ENCODE data around the gene FXYD2. TPM values are rescaled to one million over a fixed set of nuclear protein-coding genes. Genes with fewer than 3 reads are reported as not detected.

The FXYD2 gene
- total and polyA plus RNA-seq, 3 experiments from 2014 or later, result 5.4 to 67.9 (median 8.0) TPM

- peak in 1 of 5 donors; percentile 25 for DNase-seq
- H3K4me3 ChIP-seq (ENCODE audit: low read length), result no peak overlapping the region
- H3K4me1 ChIP-seq (ENCODE audit: insufficient read depth, low read length), result peaks cover 63% of the 10 kb centered on the region
- no peak overlapping the region for H3K4me3 Mint-ChIP-seq
- H3K36me3 Mint-ChIP-seq, result peaks cover 0 to 7% (median 0%) of the 10 kb centered on the region in 3 donors
- no peak overlapping the region for H3K27ac ChIP-seq (ENCODE audit: low read depth, low read length)
- H3K9me3 ChIP-seq (ENCODE audit: low read length), result no peaks in the 10 kb centered on the region
- ChIA-PET CTCF (interaction anchor here (1.1 to 15.2 kb wide), 6 partner anchors 9 to 394 kb away, joined by 3 to 255 read pairs (median 14); no protein-coding TSS in a partner anchor), POLR2A (no interaction called here)
- peaks cover 46 to 66% (median 55%) of the 10 kb centered on the region in 3 donors for H3K4me1 Mint-ChIP-seq
- H3K9me3 Mint-ChIP-seq, result no peaks in the 10 kb centered on the region
- peaks cover 0 to 1% of the 10 kb centered on the region in 2 donors for H3K27me3 Mint-ChIP-seq
- H3K36me3 ChIP-seq (ENCODE audit: insufficient read depth, low read length), result no peaks in the 10 kb centered on the region
- peak overlapping the region in 2 of 8 donors; percentile 48 to 65 for H3K27ac Mint-ChIP-seq
- H3K27me3 ChIP-seq (ENCODE audit: insufficient read depth, low read length, poor library complexity, severe bottlenecking), result no peaks in the 10 kb centered on the region
These were observed 4.5 kb downstream of the FXYD2 start for GRCh38 chr11:117820071-117820470.

DNA sequence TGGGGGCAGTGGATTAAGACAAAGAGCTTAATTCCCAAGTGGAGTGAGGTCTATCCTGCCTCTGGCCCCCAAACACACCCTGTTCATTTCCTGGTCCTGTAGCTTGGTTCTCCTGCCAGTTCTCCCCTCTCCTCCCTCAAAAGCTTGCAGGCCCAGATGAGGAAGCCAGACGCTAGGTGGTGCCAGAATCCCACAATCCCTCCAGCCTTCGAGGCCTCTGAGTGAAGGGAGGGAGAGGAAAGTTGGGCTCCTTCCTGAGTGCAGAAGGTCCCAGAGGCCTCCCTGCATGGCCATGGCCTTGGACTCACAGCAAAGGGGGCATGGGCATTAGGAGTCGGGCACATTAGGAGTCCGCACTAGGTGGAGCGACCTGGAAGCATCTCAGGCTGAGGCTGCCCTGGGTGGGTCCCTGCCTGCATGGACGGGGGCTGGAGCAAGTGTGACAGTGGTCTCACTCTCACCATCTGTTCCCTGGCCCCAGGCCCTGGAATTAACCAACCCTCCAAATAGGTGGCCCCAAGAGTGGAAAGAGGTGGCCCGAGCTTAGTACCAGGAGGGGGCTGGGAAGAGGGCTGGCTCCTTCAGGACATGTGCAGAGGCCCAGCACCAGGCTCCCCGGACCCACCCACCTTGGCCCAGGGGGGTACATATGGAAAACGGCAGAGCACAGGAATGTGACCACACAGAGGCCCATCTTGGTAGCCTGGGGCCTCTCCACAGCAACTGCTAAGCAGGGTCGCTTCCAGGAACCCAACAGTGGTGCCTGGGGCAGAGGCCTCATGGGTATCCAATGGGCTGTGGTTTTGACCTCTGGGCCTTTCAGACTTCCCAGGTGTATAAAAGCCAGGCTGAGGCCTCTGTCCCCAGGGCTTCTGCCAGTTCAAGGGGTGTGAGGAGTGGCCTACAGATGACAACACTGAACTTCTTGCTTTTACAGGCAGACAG, 5.2 kb downstream of the FXYD2 start:
- no peak for DNase-seq
- peaks cover 47 to 66% (median 57%) of the 10 kb centered on the region in 3 donors for H3K4me1 Mint-ChIP-seq
- Histone ChIP-seq H3K4me1 (ENCODE audit: insufficient read depth, low read length) (peaks cover 70% of the 10 kb centered on the region), H3K27me3 (ENCODE audit: insufficient read depth, low read length, poor library complexity, severe bottlenecking) (no peaks in the 10 kb centered on the region), H3K27ac (ENCODE audit: low read depth, low read length) (no peak overlapping the region), H3K36me3 (ENCODE audit: insufficient read depth, low read length) (no peaks in the 10 kb centered on the region), H3K9me3 (ENCODE audit: low read length) (no peaks in the 10 kb centered on the region), H3K4me3 (ENCODE audit: low read length) (no peak overlapping the region)
- H3K36me3 Mint-ChIP-seq, result peaks cover 0 to 7% (median 0%) of the 10 kb centered on the region in 3 donors
- H3K9me3 Mint-ChIP-seq, result no peaks in the 10 kb centered on the region
- ChIA-PET POLR2A (no interaction called here), CTCF (interaction anchor here (0.6 to 15.2 kb wide), 10 partner anchors 10 to 393 kb away, joined by 3 to 255 read pairs (median 4); no protein-coding TSS in a partner anchor)
- peak overlapping the region in 2 of 8 donors; percentile 48 to 65 for H3K27ac Mint-ChIP-seq
- H3K4me3 Mint-ChIP-seq, result no peak overlapping the region
- H3K27me3 Mint-ChIP-seq, result peaks cover 0 to 1% of the 10 kb centered on the region in 2 donors

GRCh38 chr11:117818041-117818873, 6.3 kb downstream of the FXYD2 start:
- Histone ChIP-seq H3K4me3 (ENCODE audit: low read length) (no peak overlapping the region), H3K36me3 (ENCODE audit: insufficient read depth, low read length) (no peaks in the 10 kb centered on the region), H3K4me1 (ENCODE audit: insufficient read depth, low read length) (peaks cover 63% of the 10 kb centered on the region), H3K27me3 (ENCODE audit: insufficient read depth, low read length, poor library complexity, severe bottlenecking) (no peaks in the 10 kb centered on the region), H3K27ac (ENCODE audit: low read depth, low read length) (no peak overlapping the region), H3K9me3 (ENCODE audit: low read length) (no peaks in the 10 kb centered on the region)
- CTCF ChIA-PET, result interaction anchor here (0.6 to 15.2 kb wide), 26 partner anchors 8 to 392 kb away, joined by 3 to 255 read pairs (median 5); no protein-coding TSS in a partner anchor
- Mint-ChIP-seq H3K27ac (peak overlapping the region; percentile 37 to 93 (median 85)), H3K27me3 (peaks cover 0 to 1% of the 10 kb centered on the region in 2 donors), H3K36me3 (peaks cover 0 to 7% (median 0%) of the 10 kb centered on the region in 3 donors), H3K9me3 (no peaks in the 10 kb centered on the region), H3K4me3 (peak overlapping the region in 1 of 7 donors; percentile 54), H3K4me1 (peaks cover 41 to 62% (median 52%) of the 10 kb centered on the region in 3 donors)
- peak in 3 of 5 donors; percentile 27 to 65 (median 51) for DNase-seq
- POLR2A ChIA-PET, result interaction anchor here (0.8 kb wide), 1 partner anchor 9 kb away, joined by 3 read pairs; no protein-coding TSS in a partner anchor

- H3K4me3 ChIP-seq (ENCODE audit: low read length), result no peak overlapping the region
- Mint-ChIP-seq H3K9me3 (no peaks in the 10 kb centered on the region), H3K36me3 (peaks cover 0 to 7% (median 0%) of the 10 kb centered on the region in 3 donors), H3K4me3 (peak overlapping the region in 4 of 7 donors; percentile 54 to 70 (median 56)), H3K4me1 (peaks cover 38 to 61% (median 47%) of the 10 kb centered on the region in 3 donors), H3K27me3 (peaks cover 0 to 1% of the 10 kb centered on the region in 2 donors), H3K27ac (peak overlapping the region; percentile 74 to 93 (median 88))
- no peaks in the 10 kb centered on the region for H3K36me3 ChIP-seq (ENCODE audit: insufficient read depth, low read length)
- H3K27me3 ChIP-seq (ENCODE audit: insufficient read depth, low read length, poor library complexity, severe bottlenecking), result no peaks in the 10 kb centered on the region
- no peaks in the 10 kb centered on the region for H3K9me3 ChIP-seq (ENCODE audit: low read length)
- ChIA-PET CTCF (interaction anchor here (0.6 to 15.2 kb wide), 31 partner anchors 9 to 490 kb away, joined by 3 to 255 read pairs (median 4); partner anchors contain the start of gene CEP164), POLR2A (interaction anchor here (0.8 to 2.2 kb wide), 2 partner anchors 8 to 10 kb away, joined by 3 to 11 read pairs; no protein-coding TSS in a partner anchor)
- H3K27ac ChIP-seq (ENCODE audit: low read depth, low read length), result no peak overlapping the region
- peaks cover 56% of the 10 kb centered on the region for H3K4me1 ChIP-seq (ENCODE audit: insufficient read depth, low read length)
- peak; percentile 69 to 88 (median 75) for DNase-seq
These were observed 7.0 kb downstream of the FXYD2 start for GRCh38 chr11:117817368-117818040.

GRCh38 chr11:117816846-117817367, 7.6 kb downstream of the FXYD2 start:
- no peak for DNase-seq
- Mint-ChIP-seq H3K27ac (peak overlapping the region; percentile 16 to 94 (median 86)), H3K4me3 (peak overlapping the region in 2 of 7 donors; percentile 54 to 70), H3K36me3 (peaks cover 0 to 6% (median 0%) of the 10 kb centered on the region in 3 donors), H3K27me3 (peaks cover 0 to 1% of the 10 kb centered on the region in 2 donors), H3K9me3 (no peaks in the 10 kb centered on the region), H3K4me1 (peaks cover 33 to 55% (median 43%) of the 10 kb centered on the region in 3 donors)
- H3K27me3 ChIP-seq (ENCODE audit: insufficient read depth, low read length, poor library complexity, severe bottlenecking), result no peaks in the 10 kb centered on the region
- H3K36me3 ChIP-seq (ENCODE audit: insufficient read depth, low read length), result no peaks in the 10 kb centered on the region
- H3K9me3 ChIP-seq (ENCODE audit: low read length), result no peaks in the 10 kb centered on the region
- ChIA-PET CTCF (interaction anchor here (0.6 to 15.2 kb wide), 29 partner anchors 9 to 490 kb away, joined by 3 to 255 read pairs (median 4); partner anchors contain the start of gene CEP164), POLR2A (interaction anchor here (0.8 to 2.2 kb wide), 2 partner anchors 8 to 9 kb away, joined by 3 to 11 read pairs; no protein-coding TSS in a partner anchor)
- H3K4me3 ChIP-seq (ENCODE audit: low read length), result no peak overlapping the region
- H3K4me1 ChIP-seq (ENCODE audit: insufficient read depth, low read length), result peaks cover 50% of the 10 kb centered on the region
- H3K27ac ChIP-seq (ENCODE audit: low read depth, low read length), result no peak overlapping the region

- POLR2A ChIA-PET, result interaction anchor here (1.3 to 2.2 kb wide), 2 partner anchors 8 to 237 kb away, joined by 3 to 11 read pairs; no protein-coding TSS in a partner anchor
- Mint-ChIP-seq H3K36me3 (peaks cover 0 to 3% (median 0%) of the 10 kb centered on the region in 3 donors), H3K27ac (peak overlapping the region; percentile 17 to 96 (median 90)), H3K27me3 (peaks cover 0 to 1% of the 10 kb centered on the region in 2 donors), H3K9me3 (no peaks in the 10 kb centered on the region), H3K4me1 (peaks cover 32 to 53% (median 41%) of the 10 kb centered on the region in 3 donors), H3K4me3 (peak overlapping the region in 3 of 7 donors; percentile 15 to 79 (median 36))
- no peak overlapping the region for H3K27ac ChIP-seq (ENCODE audit: low read depth, low read length)
- DNase-seq, result no peak
- no peak overlapping the region for H3K4me3 ChIP-seq (ENCODE audit: low read length)
- peaks cover 45% of the 10 kb centered on the region for H3K4me1 ChIP-seq (ENCODE audit: insufficient read depth, low read length)
- CTCF ChIA-PET, result interaction anchor here (0.9 to 15.2 kb wide), 18 partner anchors 8 to 472 kb away, joined by 3 to 255 read pairs (median 6); partner anchors contain the start of gene FXYD2
- H3K9me3 ChIP-seq (ENCODE audit: low read length), result no peaks in the 10 kb centered on the region
- H3K36me3 ChIP-seq (ENCODE audit: insufficient read depth, low read length), result no peaks in the 10 kb centered on the region
- H3K27me3 ChIP-seq (ENCODE audit: insufficient read depth, low read length, poor library complexity, severe bottlenecking), result no peaks in the 10 kb centered on the region
These were observed 8.3 kb downstream of the FXYD2 start for GRCh38 chr11:117816151-117816741.

All from CD8-positive, alpha-beta memory T cell (primary cell).